NCI-H345 treated with DMSO at 0.1 percent for 48 hours (cell line): ENCODE measurements around the gene PTBP3.

ENCODE experiments used
- DNase-seq: peaks from one replicate; lab custom pipeline; 2025; ENCODE audit not compliant: unreplicated experiment; lab: John Stamatoyannopoulos, UW

PTBP3 gene

GRCh38 chr9:112360047-112360804 lies 26.8 kb upstream of the PTBP3 start:
- no peak for DNase-seq

GRCh38 chr9:112355427-112355897 lies 22.0 kb upstream of the PTBP3 start:
- DNase-seq: no peak

- DNase-seq: no peak
Observed at GRCh38 chr9:112354081-112354743, 20.8 kb upstream of the PTBP3 start.

GRCh38 chr9:112352209-112352608 lies 18.8 kb upstream of the PTBP3 start:
- no peak for DNase-seq

GRCh38 chr9:112351184-112351583 lies 17.8 kb upstream of the PTBP3 start:
- DNase-seq: no peak

GRCh38 chr9:112349008-112349333 lies 15.6 kb upstream of the PTBP3 start:
- no peak for DNase-seq

- peak; percentile 18 for DNase-seq
Observed at GRCh38 chr9:112348257-112349007, 15.0 kb upstream of the PTBP3 start.

- no peak for DNase-seq
Observed at GRCh38 chr9:112341730-112342129, 8.3 kb upstream of the PTBP3 start.

- no peak for DNase-seq
Observed at GRCh38 chr9:112339886-112340285, 6.5 kb upstream of the PTBP3 start.

GRCh38 chr9:112338561-112338960 lies 5.1 kb upstream of the PTBP3 start:
- DNase-seq: no peak

- no peak for DNase-seq
Observed at GRCh38 chr9:112337547-112337946, 4.1 kb upstream of the PTBP3 start.

GRCh38 chr9:112334432-112334841 lies 1.0 kb upstream of the PTBP3 start:
- no peak for DNase-seq

GRCh38 chr9:112333639-112334431 lies 416 bp upstream of the PTBP3 start:
- peak; percentile 83 for DNase-seq

GRCh38 chr9:112332674-112332976 lies 794 bp downstream of the PTBP3 start:
- no peak for DNase-seq

GRCh38 chr9:112332214-112332613 lies 1.2 kb downstream of the PTBP3 start:
- no peak for DNase-seq

- DNase-seq: no peak
Observed at GRCh38 chr9:112331674-112331952, 1.8 kb downstream of the PTBP3 start.

GRCh38 chr9:112328545-112328944 lies 4.9 kb downstream of the PTBP3 start:
- no peak for DNase-seq

GRCh38 chr9:112327718-112328450 lies 5.5 kb downstream of the PTBP3 start:
- DNase-seq: no peak

- no peak for DNase-seq
Observed at GRCh38 chr9:112326194-112326593, 7.2 kb downstream of the PTBP3 start.

- no peak for DNase-seq
Observed at GRCh38 chr9:112325600-112325999, 7.8 kb downstream of the PTBP3 start.

- DNase-seq: no peak
Observed at GRCh38 chr9:112325127-112325526, 8.3 kb downstream of the PTBP3 start.
